GM21423 (cell line): ENCODE results near the gene CHI3L1.

ENCODE experiments used
- ATAC-seq: cut with Tn5 transposase; IDR thresholded peaks from one replicate; pipeline ENCODE4 v1.9.1; 2021; ENCODE audit warnings: mild to moderate bottlenecking, moderate library complexity; ENCODE audit not compliant: unreplicated experiment

The CHI3L1 gene

DNA sequence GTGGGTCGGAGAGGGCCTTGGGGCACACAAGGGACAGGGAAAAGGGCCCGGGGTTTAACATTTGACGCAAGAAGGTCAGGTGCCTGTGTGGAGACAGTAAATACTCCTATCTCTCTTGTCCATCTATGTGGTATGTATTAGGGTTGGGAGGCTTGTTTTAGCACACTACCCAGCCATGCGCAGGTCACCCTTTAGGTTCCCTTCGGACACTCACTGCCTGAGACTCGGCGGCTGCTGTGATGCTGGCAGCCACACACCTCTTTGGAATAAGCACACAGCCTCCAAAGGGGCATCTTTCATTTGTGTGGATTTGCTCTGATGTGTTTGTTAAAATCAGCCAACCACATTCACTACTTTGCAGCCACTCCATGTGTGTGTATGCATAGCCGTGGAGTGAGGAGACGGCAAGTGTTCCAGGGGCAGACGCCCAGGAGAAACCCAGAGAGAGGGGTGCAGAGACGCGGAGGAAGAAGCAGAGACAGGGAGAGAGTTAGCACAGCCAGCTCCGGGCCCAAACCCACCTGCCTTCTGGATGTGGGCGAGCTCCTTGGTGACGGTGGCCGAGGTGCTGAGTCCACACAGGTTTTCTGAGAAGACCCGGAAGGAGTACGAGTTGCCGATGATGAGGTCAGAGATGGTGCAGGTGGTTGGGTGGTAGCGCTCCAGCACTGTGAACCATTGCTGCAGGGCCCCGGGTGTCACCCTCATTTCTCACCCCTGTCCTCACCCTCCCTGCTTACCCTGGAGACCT, 16.6 kb downstream of the CHI3L1 start:
- ATAC-seq, result no peak

DNA sequence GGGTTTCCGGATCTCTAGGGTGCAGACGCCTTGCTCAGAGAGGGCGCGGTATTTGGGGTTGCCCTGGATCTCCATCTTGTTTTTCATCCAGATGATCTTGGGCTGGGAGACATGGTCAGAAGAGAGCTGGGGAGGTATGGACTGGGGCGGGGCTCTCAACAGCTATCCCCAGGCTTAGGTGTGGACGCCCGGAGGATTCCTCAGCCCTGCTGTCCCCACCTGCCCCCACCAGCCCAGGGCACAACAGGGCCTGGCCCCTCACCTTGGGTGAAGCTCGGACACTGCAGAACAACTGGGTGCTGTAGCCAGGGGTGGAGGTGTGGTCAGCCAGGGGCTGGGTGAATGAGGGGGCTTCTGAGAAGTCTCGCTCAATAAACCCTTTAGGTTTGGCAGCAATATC, 17.5 kb downstream of the CHI3L1 start:
- no peak for ATAC-seq

DNA sequence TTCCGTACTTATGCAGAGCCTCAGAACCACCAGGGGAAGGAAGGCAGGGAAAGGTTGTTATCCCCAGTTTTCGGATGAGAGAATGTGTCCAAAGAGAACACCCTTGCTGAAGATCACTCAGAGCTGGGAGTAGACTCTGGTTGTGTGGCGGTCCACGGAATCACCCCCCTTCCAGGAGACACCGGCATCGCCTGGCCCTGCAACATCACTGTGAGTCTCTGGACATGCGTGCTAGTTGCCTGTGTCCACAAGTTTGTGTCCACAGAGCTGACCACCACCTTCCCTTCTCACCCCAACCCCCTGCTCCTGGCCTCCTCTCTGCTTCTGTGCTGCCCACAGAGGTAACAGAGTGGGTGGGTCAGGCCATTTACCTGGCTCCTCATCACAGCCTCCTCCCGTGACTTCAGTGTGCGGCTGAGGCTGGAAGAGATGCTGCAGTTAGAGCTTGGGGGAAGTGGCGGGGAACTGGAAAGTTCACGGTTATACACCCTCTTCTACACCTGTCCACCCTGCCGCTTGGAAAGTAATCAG, 18.2 kb downstream of the CHI3L1 start:
- no peak for ATAC-seq

DNA sequence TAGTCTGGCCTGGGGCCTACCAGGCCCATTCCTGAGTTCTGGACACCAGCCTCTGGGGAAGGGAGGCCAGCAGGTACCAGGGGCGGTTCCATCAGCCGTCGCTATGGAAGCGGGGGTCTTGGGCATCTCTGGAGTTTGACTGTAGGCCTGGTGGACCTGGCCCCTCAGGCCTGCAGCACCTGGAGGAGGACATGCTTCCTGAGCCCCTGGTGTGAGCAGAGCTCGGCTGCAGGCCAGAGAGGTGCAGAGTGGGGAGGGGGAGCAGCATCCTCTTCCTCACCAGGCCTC, 18.6 kb downstream of the CHI3L1 start:
- no peak for ATAC-seq

DNA sequence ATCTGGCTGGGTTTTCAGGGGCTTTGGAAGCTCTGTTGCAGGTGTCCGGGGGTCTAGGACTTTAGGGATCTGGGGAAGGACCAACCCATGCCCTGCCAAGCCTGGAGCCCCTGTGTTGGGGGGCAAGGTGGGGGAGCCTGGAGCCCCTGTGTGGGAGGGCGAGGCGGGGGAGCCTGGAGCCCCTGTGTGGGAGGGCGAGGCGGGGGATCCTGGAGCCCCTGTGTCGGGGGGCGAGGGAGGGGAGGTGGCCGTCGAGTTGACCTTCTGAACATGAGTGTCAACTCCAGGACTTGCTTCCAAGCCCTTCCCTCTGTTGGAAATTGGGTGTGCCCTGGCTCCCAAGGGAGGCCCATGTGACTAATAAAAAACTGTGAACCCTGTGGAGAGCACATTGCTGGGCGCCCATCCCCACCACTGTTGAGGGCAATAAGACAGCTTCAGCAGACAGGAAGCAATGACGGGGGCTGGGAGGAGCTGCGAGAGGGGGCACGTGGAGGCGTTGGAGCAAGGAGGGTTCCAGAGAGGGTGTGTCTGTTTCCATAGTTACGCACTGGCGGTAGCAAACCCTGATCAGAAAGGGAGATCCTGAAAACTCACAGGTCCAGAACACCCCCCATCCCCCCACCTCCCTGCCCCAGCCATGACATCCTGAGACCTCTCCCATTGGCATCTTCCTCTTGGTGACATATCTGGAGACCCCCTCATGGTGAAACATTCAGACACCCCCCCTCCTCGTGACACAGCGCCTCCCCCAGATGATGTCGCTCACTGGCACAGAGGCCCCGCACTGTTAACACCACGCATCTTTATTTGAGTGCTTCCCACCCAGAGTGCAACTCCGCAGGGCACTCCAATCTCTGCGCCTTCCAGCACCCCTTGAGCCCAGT, 19.2 kb downstream of the CHI3L1 start:
- ATAC-seq, result no peak

DNA sequence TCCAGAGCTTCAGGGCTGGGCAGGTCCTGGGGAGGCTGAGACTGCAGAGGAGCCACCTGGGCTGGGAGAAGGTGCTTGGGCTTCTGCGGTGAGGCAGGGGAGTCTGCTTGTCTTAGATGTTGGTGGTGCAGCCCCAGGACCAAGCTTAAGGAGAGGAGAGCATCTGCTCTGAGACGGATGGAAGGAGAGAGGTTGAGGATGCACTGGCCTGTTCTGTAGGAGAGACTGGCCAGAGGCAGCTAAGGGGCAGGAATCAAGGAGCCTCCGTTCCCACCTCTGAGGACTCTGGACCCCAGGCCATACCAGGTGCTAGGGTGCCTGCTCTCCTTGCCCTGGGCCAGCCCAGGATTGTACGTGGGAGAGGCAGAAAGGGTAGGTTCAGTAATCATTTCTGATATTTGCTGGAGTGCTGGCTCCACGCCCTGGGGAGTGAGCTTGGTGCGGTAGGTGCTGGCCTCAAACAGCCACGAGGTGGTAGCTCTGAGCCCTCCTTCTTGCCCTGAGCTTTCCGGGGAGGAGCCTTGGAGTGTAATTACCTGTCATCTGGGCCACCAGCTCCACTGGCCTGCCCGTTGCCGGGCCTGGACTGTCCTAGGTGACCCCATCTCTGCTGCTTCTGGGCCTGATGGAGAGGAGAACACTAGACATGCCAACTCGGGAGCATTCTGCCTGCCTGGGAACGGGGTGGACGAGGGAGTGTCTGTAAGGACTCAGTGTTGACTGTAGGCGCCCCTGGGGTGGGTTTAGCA, 20.1 kb downstream of the CHI3L1 start:
- ATAC-seq, result no peak

DNA sequence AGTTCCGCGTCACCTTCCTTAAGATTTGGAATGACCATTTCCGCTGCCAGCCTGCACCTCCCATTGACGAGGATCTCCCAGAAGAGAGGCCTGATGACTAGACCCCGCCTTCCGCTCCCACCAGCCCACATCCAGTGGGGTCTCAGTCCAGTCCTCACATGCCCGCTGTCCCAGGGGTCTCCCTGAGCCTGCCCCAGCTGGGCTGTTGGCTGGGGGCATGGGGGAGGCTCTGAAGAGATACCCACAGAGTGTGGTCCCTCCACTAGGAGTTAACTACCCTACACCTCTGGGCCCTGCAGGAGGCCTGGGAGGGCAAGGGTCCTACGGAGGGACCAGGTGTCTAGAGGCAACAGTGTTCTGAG, 20.7 kb downstream of the CHI3L1 start:
- no peak for ATAC-seq

GRCh38 chr1:203165101-203165799, 21.3 kb downstream of the CHI3L1 start:
- no peak for ATAC-seq

DNA sequence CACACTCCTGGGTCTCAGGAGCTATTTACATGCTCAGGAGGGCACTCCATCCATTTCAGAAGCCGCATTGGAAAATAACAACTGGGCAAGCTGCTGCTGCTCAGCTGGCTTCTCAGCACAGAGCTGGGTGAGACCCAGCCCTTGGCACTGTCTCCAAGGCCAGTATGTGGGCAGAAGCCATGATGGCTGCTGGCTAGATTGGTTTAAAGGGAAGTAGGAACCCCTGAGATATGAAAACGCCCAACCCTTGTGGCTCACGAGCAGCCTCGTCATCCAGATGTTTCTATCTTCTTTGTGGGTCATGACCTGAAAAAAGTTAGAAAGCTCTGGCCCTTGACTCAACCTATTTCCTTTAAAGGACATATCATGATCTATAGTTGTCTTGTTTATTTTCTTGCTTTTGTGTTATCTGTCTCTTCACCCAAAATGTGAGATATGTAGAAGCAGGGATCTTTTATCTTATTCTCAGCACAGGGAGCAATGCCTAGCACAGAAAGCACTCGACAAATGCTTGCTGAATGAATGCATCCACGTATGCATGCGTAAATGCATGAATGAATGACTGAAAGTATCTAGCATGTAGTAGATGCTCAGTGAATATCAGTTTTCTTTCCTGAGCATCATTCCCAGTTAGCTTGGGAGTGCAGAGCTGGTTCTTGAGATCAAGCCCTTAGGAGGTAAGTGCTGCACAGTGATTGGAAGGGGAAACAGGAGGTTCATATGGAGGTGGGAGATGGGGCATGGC, 22.4 kb downstream of the CHI3L1 start:
- ATAC-seq, result no peak

DNA sequence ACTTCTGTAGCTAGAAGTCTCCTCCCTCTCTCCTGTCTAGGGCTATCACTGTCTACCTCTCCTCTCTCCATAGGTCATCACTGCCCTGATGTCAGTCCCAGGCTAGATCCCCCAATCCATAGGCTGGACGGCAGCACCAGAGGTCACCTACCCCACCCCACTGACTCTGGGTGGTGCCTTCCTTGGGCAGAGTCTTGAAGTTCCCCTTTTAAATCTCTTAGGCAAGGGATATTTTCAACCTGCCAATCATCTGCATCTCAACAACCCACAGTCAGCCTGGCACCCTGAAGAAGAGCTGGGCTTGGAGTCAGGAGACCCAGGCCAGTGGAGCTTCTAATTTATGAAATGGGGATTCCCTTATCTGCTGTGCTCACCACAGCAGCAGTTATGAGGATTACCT, 24.1 kb downstream of the CHI3L1 start:
- no peak for ATAC-seq

DNA sequence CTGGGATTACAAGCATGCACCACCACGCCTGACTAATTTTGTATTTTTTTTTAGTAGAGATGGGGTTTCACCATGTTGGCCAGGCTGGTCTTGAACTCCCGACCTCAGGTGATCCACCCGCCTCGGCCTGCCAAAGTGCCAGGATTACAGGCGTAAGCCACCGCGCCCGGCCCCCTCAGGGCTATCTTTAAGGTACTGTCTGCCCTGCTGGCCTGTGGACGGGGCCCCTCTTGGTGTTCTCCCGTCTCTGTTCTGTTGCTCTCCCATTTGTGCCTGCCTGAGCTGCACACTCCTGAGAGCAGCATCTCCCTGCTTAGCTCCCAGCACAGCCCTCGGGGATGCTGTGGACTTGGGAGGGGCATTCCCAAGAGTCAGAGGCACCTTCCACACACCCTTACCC, 24.8 kb downstream of the CHI3L1 start:
- no peak for ATAC-seq

- no peak for ATAC-seq
Observed at GRCh38 chr1:203161175-203161574, 25.3 kb downstream of the CHI3L1 start.

DNA sequence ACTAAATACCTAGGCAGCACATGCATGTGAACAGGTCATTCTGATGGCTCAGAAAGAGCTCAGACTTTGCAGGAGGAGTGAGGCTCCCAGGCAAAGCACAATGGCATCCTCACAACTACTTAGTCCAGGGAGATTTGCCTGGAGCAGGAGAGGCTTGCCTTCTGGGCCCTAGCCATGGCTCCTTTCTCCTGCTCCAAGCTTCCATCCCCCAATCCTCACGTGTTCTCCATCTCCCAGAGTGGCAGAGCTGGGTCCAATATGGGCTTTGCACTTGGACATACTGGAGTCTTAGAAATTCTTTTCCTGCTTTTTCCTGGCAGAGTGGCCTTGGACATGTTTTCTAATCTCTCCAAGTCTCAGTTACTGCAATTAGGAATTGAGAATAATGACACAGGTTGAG, 26.7 kb downstream of the CHI3L1 start:
- no peak for ATAC-seq

DNA sequence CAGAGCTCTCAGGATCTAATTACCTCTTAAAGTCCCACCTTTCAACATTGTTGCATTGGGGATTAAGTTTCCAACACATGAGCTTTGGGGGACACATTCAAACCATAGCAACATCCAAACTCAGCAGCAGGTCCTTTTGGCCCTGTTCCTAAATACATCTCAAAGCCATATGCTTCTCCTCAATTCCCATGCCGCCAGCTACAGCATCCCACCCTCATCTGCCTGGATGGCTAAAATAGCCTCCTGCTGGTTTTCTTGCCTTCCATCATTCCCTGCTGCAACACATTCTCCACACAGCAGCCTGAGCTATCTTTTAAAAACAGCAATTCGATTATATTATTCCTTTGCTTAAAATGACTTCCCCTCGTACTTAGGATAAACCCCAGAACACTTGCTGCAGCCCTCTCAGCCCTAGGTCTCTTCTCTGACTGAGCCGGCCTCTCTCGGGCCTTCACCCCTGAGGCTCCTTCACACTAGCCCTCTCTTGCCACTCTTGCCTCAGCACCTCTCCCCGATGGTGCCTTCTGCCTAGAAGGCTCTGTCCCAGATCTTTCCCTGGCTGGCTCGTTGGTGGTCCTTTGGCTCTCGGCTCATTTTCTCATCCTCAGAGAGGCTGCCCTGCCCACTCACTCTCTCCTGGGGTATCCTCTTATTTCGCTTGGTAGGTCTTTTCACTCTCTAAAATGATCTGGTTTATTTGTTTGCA, 27.4 kb downstream of the CHI3L1 start:
- no peak for ATAC-seq

GRCh38 chr1:203158423-203158822, 28.1 kb downstream of the CHI3L1 start:
- ATAC-seq, result no peak

- ATAC-seq, result no peak
Observed at GRCh38 chr1:203156280-203156679, 30.2 kb downstream of the CHI3L1 start.

- no peak for ATAC-seq
Observed at GRCh38 chr1:203153989-203154821, 32.3 kb downstream of the CHI3L1 start.

- ATAC-seq, result no peak
Observed at GRCh38 chr1:203153051-203153988, 33.2 kb downstream of the CHI3L1 start.
